GM12864 (cell line): ENCODE results near the gene SYNJ2.

ENCODE experiments used
- DNase-seq: peaks from one replicate; pipeline ENCODE4 v3.0.0-alpha.2; 2011; ENCODE audit warnings: low read depth
- H3K4me3 ChIP-seq: 2 replicates; pipeline ENCODE4 v1.5.1; 2011; ENCODE audit warnings: mild to moderate bottlenecking, low read depth, low read length, control low read depth
- TF ChIP-seq, protein P1 (sequence below): IDR thresholded peaks from 2 replicates; pipeline ENCODE4 v1.5.1; 2011; ENCODE audit warnings: low read depth, mild to moderate bottlenecking, moderate library complexity, low read length, control low read depth, inconsistent platforms; ENCODE audit errors: missing control alignments

Gene SYNJ2

DNA sequence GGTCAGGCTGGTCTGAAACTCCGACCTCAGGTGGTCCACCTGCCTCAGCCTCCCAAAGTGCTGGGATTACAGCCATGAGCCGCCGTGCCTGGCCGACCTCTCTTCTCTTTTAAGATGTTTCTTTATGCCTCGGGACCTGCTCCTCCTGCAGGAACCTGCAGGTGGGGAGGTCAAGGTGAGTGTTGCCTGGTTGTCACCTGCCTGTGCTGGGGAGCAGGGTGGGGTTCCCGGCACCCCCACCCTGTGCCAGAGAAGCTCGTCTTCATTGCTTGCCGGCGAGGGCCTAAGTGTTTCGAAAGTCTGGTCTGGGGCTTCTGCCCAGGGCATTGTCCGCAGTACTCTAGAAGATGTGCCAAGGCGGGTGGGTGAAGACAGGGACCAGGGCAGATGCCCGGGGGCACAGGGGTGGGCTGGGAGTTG lies 36.0 kb downstream of the SYNJ2 start:
- DNase-seq = no peak
- TF ChIP-seq, protein P1, sequence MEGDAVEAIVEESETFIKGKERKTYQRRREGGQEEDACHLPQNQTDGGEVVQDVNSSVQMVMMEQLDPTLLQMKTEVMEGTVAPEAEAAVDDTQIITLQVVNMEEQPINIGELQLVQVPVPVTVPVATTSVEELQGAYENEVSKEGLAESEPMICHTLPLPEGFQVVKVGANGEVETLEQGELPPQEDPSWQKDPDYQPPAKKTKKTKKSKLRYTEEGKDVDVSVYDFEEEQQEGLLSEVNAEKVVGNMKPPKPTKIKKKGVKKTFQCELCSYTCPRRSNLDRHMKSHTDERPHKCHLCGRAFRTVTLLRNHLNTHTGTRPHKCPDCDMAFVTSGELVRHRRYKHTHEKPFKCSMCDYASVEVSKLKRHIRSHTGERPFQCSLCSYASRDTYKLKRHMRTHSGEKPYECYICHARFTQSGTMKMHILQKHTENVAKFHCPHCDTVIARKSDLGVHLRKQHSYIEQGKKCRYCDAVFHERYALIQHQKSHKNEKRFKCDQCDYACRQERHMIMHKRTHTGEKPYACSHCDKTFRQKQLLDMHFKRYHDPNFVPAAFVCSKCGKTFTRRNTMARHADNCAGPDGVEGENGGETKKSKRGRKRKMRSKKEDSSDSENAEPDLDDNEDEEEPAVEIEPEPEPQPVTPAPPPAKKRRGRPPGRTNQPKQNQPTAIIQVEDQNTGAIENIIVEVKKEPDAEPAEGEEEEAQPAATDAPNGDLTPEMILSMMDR = no peak
- H3K4me3 ChIP-seq = no peak overlapping the region

DNA sequence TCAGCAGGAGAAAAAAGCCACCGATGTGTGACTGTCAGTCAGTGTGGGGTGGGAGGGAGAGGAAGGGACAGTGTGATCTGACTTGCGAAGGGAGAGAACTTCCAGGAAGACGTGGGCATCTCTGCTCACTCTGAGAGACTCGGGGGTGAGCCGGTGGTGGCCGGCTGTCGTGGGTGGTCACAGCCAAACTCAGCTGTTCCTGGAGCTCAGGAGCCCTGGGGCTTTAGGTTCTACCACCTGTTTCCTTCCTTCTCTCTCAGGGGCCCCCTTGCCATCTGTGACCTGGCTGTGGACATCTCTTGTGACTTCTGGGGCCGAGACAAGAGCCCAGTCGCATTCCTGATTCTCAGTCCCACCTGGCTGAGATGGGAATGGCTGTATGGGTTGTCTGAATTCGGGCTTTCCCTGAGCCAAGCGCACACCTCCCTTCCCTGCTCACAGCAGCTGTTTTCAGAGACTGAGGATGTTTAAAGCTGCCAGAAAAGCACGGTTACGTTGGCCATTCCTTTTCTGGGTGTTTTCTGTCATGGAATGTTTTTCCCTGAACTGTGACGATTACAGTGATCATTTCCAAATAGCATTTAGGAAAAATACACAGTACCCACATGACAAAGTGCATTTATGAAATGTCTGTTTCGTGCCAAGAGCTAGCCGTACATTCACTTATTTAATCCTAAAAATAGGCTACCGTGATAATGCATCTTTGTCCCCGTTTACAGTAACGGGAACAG lies 36.5 kb downstream of the SYNJ2 start:
- no peak for DNase-seq
- no peak overlapping the region for H3K4me3 ChIP-seq
- TF ChIP-seq, protein P1 = no peak

DNA sequence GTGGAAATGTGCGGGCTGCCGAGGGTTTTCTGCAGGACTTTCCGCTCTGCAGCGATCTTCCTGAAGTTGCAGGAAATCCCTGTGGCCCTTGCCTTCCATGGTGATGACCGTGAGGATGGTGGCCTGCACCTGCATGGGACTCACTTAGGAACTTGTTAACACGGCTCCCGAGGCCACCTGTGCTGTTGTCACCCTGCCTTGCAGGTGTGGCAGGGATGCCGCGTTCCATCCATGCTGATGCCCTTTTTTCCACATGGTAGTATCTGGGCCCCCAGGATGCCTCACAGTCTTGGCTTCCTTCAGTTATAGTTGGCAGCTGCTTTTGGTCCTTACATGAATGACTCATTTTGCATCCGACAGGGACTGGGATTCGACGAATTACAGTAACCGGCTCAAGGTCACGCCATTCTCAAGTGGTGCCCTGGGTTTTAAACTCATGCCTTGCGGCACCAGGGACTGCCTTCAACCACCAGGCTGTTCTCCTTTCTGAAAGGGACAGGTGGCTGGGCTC lies 37.2 kb downstream of the SYNJ2 start:
- H3K4me3 ChIP-seq = no peak overlapping the region
- no peak for DNase-seq
- TF ChIP-seq, protein P1 = no peak

DNA sequence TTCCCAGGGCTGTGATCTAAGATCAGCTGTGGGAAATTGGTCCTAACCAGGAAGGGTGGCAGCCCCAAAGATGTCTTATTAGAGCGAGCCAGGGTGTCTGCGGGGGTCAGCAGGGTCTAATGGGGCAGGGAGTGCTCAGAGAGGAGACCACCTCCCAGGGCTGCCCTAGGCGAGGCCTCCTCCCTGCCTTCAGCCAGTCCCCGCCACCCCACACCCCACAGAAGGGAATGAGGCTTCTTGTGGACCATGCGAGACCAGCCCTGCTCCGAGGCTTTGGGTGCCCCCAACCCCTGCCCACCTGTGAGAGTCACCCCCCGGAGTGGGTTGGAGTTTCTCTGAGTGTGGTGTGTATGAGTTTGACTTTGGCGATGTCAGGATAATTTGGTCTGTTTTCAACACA lies 37.8 kb downstream of the SYNJ2 start:
- no peak overlapping the region for H3K4me3 ChIP-seq
- no peak for DNase-seq
- TF ChIP-seq, protein P1 = no peak

DNA sequence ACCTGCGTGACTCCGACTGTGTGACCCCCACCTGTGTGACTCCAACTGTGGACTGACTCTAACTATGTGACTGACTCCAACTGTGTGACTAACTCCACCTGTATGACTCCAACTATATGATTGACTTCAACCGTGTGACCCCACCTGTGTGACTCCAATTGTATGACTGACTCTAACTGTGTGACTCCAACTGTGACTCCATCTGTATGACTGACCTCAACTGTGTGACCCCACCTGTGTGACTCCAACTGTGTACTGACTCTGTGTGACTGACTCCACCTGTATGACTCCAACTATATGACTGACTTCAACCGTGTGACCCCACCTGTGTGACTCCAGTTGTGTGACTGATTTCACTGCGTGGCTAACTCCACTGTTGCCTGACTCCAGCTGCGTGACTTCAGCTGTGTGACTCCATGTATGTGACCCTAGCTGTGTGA lies 38.6 kb downstream of the SYNJ2 start:
- no peak overlapping the region for H3K4me3 ChIP-seq
- TF ChIP-seq, protein P1 = no peak
- DNase-seq = no peak

DNA sequence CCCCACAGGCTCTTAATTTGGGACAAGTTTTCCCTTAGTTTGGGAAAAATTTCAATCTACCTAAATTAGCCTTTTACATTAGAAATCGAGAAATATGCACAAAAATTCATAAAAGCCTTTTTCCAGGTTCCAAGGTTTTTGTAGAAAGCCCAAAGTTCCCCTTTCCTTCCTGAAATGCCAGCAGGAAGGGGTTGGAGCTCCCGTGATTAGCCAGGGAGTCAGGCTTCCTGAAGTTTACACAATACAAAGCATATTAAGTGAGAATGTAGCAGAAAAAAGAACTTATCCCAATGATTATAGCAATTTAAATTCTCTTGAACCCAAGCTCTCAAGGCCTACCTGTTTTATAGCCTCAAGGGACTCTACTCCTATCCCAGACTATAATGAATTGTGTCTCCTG lies 39.1 kb downstream of the SYNJ2 start:
- no peak for DNase-seq
- TF ChIP-seq, protein P1 = no peak

DNA sequence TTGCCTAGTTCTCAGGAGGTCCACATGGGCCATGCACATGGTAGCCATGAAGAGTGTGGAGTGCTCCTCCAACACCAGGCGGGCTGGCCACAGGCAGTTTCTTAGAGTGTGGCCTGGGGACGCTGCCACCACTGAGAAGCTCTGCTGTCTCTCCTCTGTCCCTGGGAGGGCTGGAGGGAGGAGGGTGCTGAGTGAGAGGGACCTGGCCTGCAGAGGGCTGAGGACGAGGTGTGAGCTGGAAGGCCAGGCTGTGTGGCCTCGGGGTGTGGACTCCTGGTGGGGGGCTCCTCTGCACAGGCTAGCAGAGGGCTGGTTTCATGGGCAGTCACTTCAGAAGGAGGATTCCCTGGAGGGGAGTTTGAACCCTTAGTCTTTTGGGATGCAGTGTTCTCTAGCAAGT lies 39.7 kb downstream of the SYNJ2 start:
- DNase-seq = no peak
- H3K4me3 ChIP-seq = no peak overlapping the region
- TF ChIP-seq, protein P1 = no peak

More for the DNA sequence above, 39.1 kb downstream of the SYNJ2 start:
- no peak overlapping the region for H3K4me3 ChIP-seq
